ENCODE measurements around the gene NOC3L. TPM values are rescaled to one million over a fixed set of nuclear protein-coding genes. Genes with fewer than 3 reads are reported as not detected.
"Not testable (repeated sequence)": the region's sequence is repeated elsewhere in the genome, so short reads cannot be mapped to it uniquely, and the experiment has no call there.

The NOC3L gene
- total RNA-seq, 1 donor from 2014 or later = 10.0 TPM

- Histone ChIP-seq H3K9me3 (replicated peaks) (no peaks in the 10 kb centered on the region), H3K27ac (replicated peaks) (no peak overlapping the region), H3K4me1 (peaks cover 8% of the 10 kb centered on the region), H3K27me3 (ENCODE audit: low read depth) (peaks cover 22% of the 10 kb centered on the region), H3K36me3 (no peaks in the 10 kb centered on the region), H3K4me3 (no peak overlapping the region)
- intact Hi-C loops (cut with micrococcal nuclease) = no loop called here
- TF ChIP-seq CTCF (IDR thresholded peaks at IDR 0.05; ENCODE audit: borderline replicate concordance) = no peak
- no peak for DNase-seq
These were observed 35.0 kb upstream of the NOC3L start for GRCh38 chr10:94397549-94398370.

- H3K4me3 ChIP-seq; H3K4me1 ChIP-seq; intact Hi-C loops (cut with micrococcal nuclease): not testable (repeated sequence)
These were observed 29.4 kb upstream of the NOC3L start for GRCh38 chr10:94392117-94392516.

GRCh38 chr10:94385733-94386132 lies 23.0 kb upstream of the NOC3L start:
- intact Hi-C loops (cut with micrococcal nuclease); H3K9me3 ChIP-seq (replicated peaks); H3K36me3 ChIP-seq; H3K4me1 ChIP-seq; H3K27ac ChIP-seq (replicated peaks); H3K4me3 ChIP-seq; DNase-seq: not testable (repeated sequence)
- H3K27me3 ChIP-seq (ENCODE audit: low read depth) = peaks cover 11% of the 10 kb centered on the region

More at GRCh38 chr10:94392117-94392516, 29.4 kb upstream of the NOC3L start:
- H3K9me3 ChIP-seq (replicated peaks); H3K27ac ChIP-seq (replicated peaks); DNase-seq; H3K36me3 ChIP-seq: not testable (repeated sequence)
- H3K27me3 ChIP-seq (ENCODE audit: low read depth) = peaks cover 23% of the 10 kb centered on the region

GRCh38 chr10:94383530-94383929 lies 20.8 kb upstream of the NOC3L start:
- no peak for TF ChIP-seq CTCF (IDR thresholded peaks at IDR 0.05; ENCODE audit: borderline replicate concordance)
- Histone ChIP-seq H3K27me3 (ENCODE audit: low read depth) (peaks cover 2% of the 10 kb centered on the region), H3K36me3 (no peaks in the 10 kb centered on the region), H3K4me1 (no peaks in the 10 kb centered on the region), H3K9me3 (replicated peaks) (no peaks in the 10 kb centered on the region), H3K27ac (replicated peaks) (no peak overlapping the region), H3K4me3 (no peak overlapping the region)
- intact Hi-C loops (cut with micrococcal nuclease) = no loop called here
- DNase-seq = no peak

- Histone ChIP-seq H3K27ac (replicated peaks) (no peak overlapping the region), H3K9me3 (replicated peaks) (no peaks in the 10 kb centered on the region), H3K36me3 (no peaks in the 10 kb centered on the region), H3K4me1 (no peaks in the 10 kb centered on the region), H3K27me3 (ENCODE audit: low read depth) (peaks cover 19% of the 10 kb centered on the region), H3K4me3 (no peak overlapping the region)
- intact Hi-C loops (cut with micrococcal nuclease) = no loop called here
- no peak for TF ChIP-seq CTCF (IDR thresholded peaks at IDR 0.05; ENCODE audit: borderline replicate concordance)
- no peak for DNase-seq
These were observed 14.1 kb upstream of the NOC3L start for GRCh38 chr10:94376865-94377264.

GRCh38 chr10:94375374-94375773 lies 12.6 kb upstream of the NOC3L start:
- Histone ChIP-seq H3K27ac (replicated peaks) (no peak overlapping the region), H3K9me3 (replicated peaks) (no peaks in the 10 kb centered on the region), H3K27me3 (ENCODE audit: low read depth) (peaks cover 19% of the 10 kb centered on the region), H3K4me3 (no peak overlapping the region), H3K4me1 (no peaks in the 10 kb centered on the region), H3K36me3 (no peaks in the 10 kb centered on the region)
- intact Hi-C loops (cut with micrococcal nuclease) = no loop called here
- DNase-seq = no peak
- TF ChIP-seq CTCF (IDR thresholded peaks at IDR 0.05; ENCODE audit: borderline replicate concordance) = no peak
